ENCODE data around the gene OR1K1.

The OR1K1 gene

GRCh38 chr9:122816163-122816867, 16.4 kb downstream of the OR1K1 start:
- TF ChIP-seq CTCF (IDR thresholded peaks at IDR 0.05; ENCODE audit: unreplicated experiment in 3 of 3), result no peak
- Mint-ChIP-seq H3K27me3 (ENCODE audit: low read depth) (peaks cover 4% of the 10 kb centered on the region), H3K36me3 (ENCODE audit: low read depth) (peaks cover 29% of the 10 kb centered on the region), H3K4me1 (no peaks in the 10 kb centered on the region), H3K9me3 (no peaks in the 10 kb centered on the region), H3K4me3 (no peak overlapping the region), H3K27ac (no peak overlapping the region)

GRCh38 chr9:122819326-122819725, 19.4 kb downstream of the OR1K1 start:
- no peaks in the 10 kb centered on the region for H3K4me1 Mint-ChIP-seq
- H3K27me3 Mint-ChIP-seq (ENCODE audit: low read depth), result peaks cover 4% of the 10 kb centered on the region
- H3K9me3 Mint-ChIP-seq, result no peaks in the 10 kb centered on the region
- peaks cover 42% of the 10 kb centered on the region for H3K36me3 Mint-ChIP-seq (ENCODE audit: low read depth)
- no peak overlapping the region for H3K27ac Mint-ChIP-seq
- no peak for TF ChIP-seq CTCF (IDR thresholded peaks at IDR 0.05; ENCODE audit: unreplicated experiment in 3 of 3)
- no peak overlapping the region for H3K4me3 Mint-ChIP-seq

GRCh38 chr9:122819791-122820489, 20.0 kb downstream of the OR1K1 start:
- no peaks in the 10 kb centered on the region for H3K9me3 Mint-ChIP-seq
- peaks cover 5% of the 10 kb centered on the region for H3K4me1 Mint-ChIP-seq
- no peak overlapping the region for H3K27ac Mint-ChIP-seq
- H3K36me3 Mint-ChIP-seq (ENCODE audit: low read depth), result peaks cover 42% of the 10 kb centered on the region
- no peak overlapping the region for H3K4me3 Mint-ChIP-seq
- H3K27me3 Mint-ChIP-seq (ENCODE audit: low read depth), result no peaks in the 10 kb centered on the region
- no peak for TF ChIP-seq CTCF (IDR thresholded peaks at IDR 0.05; ENCODE audit: unreplicated experiment in 3 of 3)

GRCh38 chr9:122820490-122820845, 20.5 kb downstream of the OR1K1 start:
- Mint-ChIP-seq H3K4me3 (no peak overlapping the region), H3K9me3 (no peaks in the 10 kb centered on the region), H3K36me3 (ENCODE audit: low read depth) (peaks cover 39% of the 10 kb centered on the region), H3K4me1 (peaks cover 5% of the 10 kb centered on the region), H3K27me3 (ENCODE audit: low read depth) (no peaks in the 10 kb centered on the region), H3K27ac (no peak overlapping the region)
- TF ChIP-seq CTCF (IDR thresholded peaks at IDR 0.05; ENCODE audit: unreplicated experiment in 3 of 3), result no peak

- H3K4me3 Mint-ChIP-seq, result no peak overlapping the region
- H3K27me3 Mint-ChIP-seq (ENCODE audit: low read depth), result no peaks in the 10 kb centered on the region
- H3K9me3 Mint-ChIP-seq, result no peaks in the 10 kb centered on the region
- H3K27ac Mint-ChIP-seq, result no peak overlapping the region
- TF ChIP-seq CTCF (IDR thresholded peaks at IDR 0.05; ENCODE audit: unreplicated experiment in 3 of 3), result no peak
- H3K4me1 Mint-ChIP-seq, result peaks cover 11% of the 10 kb centered on the region
- H3K36me3 Mint-ChIP-seq (ENCODE audit: low read depth), result peaks cover 36% of the 10 kb centered on the region
Measured at GRCh38 chr9:122821278-122821943, 21.5 kb downstream of the OR1K1 start.
